IMR-90 (cell line): ENCODE data around the gene OXER1. TPM values are rescaled to one million over a fixed set of nuclear protein-coding genes. Genes with fewer than 3 reads are reported as not detected.

Source experiments
- ATAC-seq: fragments of 200-7000 bp; cut with Tn5 transposase; 2 replicates; pipeline ENCODE4 v1.9.1; 2020; ENCODE audit warnings: low read depth, mild to moderate bottlenecking, moderate library complexity
- BruUV-seq: library from RNA; stranded (reverse); fragments of 400-500 nt; replicated peaks from 2 replicates; lab custom pipeline; 2021; lab: Mats Ljungman, UMichigan
- CTCF ChIA-PET: fragments of 300-600 bp; formaldehyde crosslinking; extraction: SDS; loops from one replicate; lab custom pipeline; 2021; ENCODE audit warnings: antibody characterized with exemption; lab: Yijun Ruan, JAX
- POLR2A ChIA-PET: fragments of 300-600 bp; sonication (Branson Sonifier 250); formaldehyde crosslinking; loops from one replicate; lab custom pipeline; 2022; ENCODE audit warnings: antibody characterized with exemption; ENCODE audit not compliant: unreplicated experiment; lab: Charles Lee
- DNase-seq: peaks from one replicate; pipeline ENCODE4 v3.0.0; 2013
- H2AFZ ChIP-seq: replicated peaks from 2 replicates; pipeline ENCODE3; 2013; ENCODE audit warnings: low read length, mild to moderate bottlenecking; ENCODE audit not compliant: poor library complexity
- H2AK5ac ChIP-seq: 2 replicates; pipeline ENCODE4 v1.6.1; 2013; ENCODE audit warnings: low read depth, low read length, inconsistent platforms
- H2AK9ac ChIP-seq: replicated peaks from 2 replicates; pipeline ENCODE3; 2013; ENCODE audit warnings: mild to moderate bottlenecking, low read depth, low read length, moderate library complexity; ENCODE audit not compliant: poor library complexity
- H2BK120ac ChIP-seq: 2 replicates; pipeline ENCODE4 v1.6.1; 2013; ENCODE audit warnings: low read depth, low read length, inconsistent platforms
- H2BK15ac ChIP-seq: 3 replicates; pipeline ENCODE4 v1.6.1; 2013; ENCODE audit warnings: low read depth, low read length, inconsistent platforms
- H2BK20ac ChIP-seq: 2 replicates; pipeline ENCODE4 v1.6.1; 2013; ENCODE audit warnings: low read depth, mild to moderate bottlenecking, inconsistent platforms, low read length, moderate library complexity
- H2BK5ac ChIP-seq: 2 replicates; pipeline ENCODE4 v1.6.1; 2013; ENCODE audit warnings: mild to moderate bottlenecking, low read depth, low read length, inconsistent platforms; ENCODE audit not compliant: poor library complexity, severe bottlenecking
- H3K14ac ChIP-seq: replicated peaks from 2 replicates; pipeline ENCODE4 v1.6.1; 2013; ENCODE audit warnings: low read depth, low read length, inconsistent platforms
- H3K18ac ChIP-seq: 2 replicates; pipeline ENCODE4 v1.6.1; 2013; ENCODE audit warnings: low read depth, low read length, control low read depth
- H3K23ac ChIP-seq: 2 replicates; pipeline ENCODE4 v1.6.1; 2013; ENCODE audit warnings: low read depth, low read length, inconsistent platforms
- H3K27ac ChIP-seq: 2 replicates; pipeline ENCODE4 v1.5.1; 2013; ENCODE audit warnings: mild to moderate bottlenecking, control low read depth, low read length; ENCODE audit not compliant: insufficient read depth
- H3K27me3 ChIP-seq: 2 replicates; pipeline ENCODE4 v1.6.1; 2013; ENCODE audit warnings: low read length; ENCODE audit not compliant: control insufficient read depth, insufficient read depth
- H3K36me3 ChIP-seq: 2 replicates; pipeline ENCODE4 v1.6.1; 2013; ENCODE audit warnings: low read length, mixed read lengths; ENCODE audit not compliant: control insufficient read depth, insufficient read depth
- H3K4ac ChIP-seq: 2 replicates; pipeline ENCODE4 v1.6.1; 2013; ENCODE audit warnings: low read depth, low read length, inconsistent platforms
- H3K4me1 ChIP-seq: 2 replicates; pipeline ENCODE4 v1.6.1; 2013; ENCODE audit warnings: low read length, mixed read lengths; ENCODE audit not compliant: control insufficient read depth, insufficient read depth
- H3K4me2 ChIP-seq: 2 replicates; pipeline ENCODE4 v1.6.1; 2013; ENCODE audit warnings: low read depth, mild to moderate bottlenecking, control low read depth, low read length, moderate library complexity
- H3K4me3 ChIP-seq: 2 replicates; pipeline ENCODE4 v1.5.1; 2013; ENCODE audit warnings: low read depth, mild to moderate bottlenecking, control low read depth, low read length, moderate library complexity; ENCODE audit not compliant: insufficient read depth
- H3K56ac ChIP-seq: 2 replicates; pipeline ENCODE4 v1.6.1; 2013; ENCODE audit warnings: low read length, inconsistent platforms; ENCODE audit not compliant: insufficient read depth; ENCODE audit errors: extremely low read depth
- H3K79me1 ChIP-seq, 2 experiments: 2 replicates each; pipeline ENCODE4 v1.6.1; 2013; ENCODE audit warnings: low read length in 2 of 2, inconsistent platforms in 1 of 2, low read depth in 1 of 2
- H3K9ac ChIP-seq: 2 replicates; pipeline ENCODE4 v1.6.1; 2013; ENCODE audit warnings: low read depth, low read length, control low read depth
- H3K9me1 ChIP-seq: 2 replicates; pipeline ENCODE4 v1.6.1; 2013; ENCODE audit warnings: low read length, inconsistent platforms; ENCODE audit not compliant: insufficient read depth
- H3K9me3 ChIP-seq: 2 replicates; pipeline ENCODE4 v1.6.1; 2013; ENCODE audit warnings: low read length; ENCODE audit not compliant: control insufficient read depth, insufficient read depth
- H4K20me1 ChIP-seq: 2 replicates; pipeline ENCODE4 v1.6.1; 2013; ENCODE audit warnings: low read length, inconsistent platforms; ENCODE audit not compliant: insufficient read depth
- H4K5ac ChIP-seq: 2 replicates; pipeline ENCODE4 v1.6.1; 2013; ENCODE audit warnings: mild to moderate bottlenecking, low read depth, low read length, control low read depth
- H4K8ac ChIP-seq, 2 experiments: 2 replicates each; pipeline ENCODE4 v1.6.1; 2013; ENCODE audit warnings: low read depth in 2 of 2, low read length in 2 of 2, control low read depth in 1 of 2, inconsistent platforms in 1 of 2
- H4K91ac ChIP-seq: 2 replicates; pipeline ENCODE4 v1.6.1; 2013; ENCODE audit warnings: low read depth, low read length, inconsistent platforms; ENCODE audit not compliant: insufficient read depth
- BHLHE40 ChIP-seq: fragments of 150-350 bp; IDR thresholded peaks from 2 replicates; pipeline ENCODE4 v1.6.1; 2016; ENCODE audit warnings: mild to moderate bottlenecking, low read depth, low read length
- CEBPB ChIP-seq: IDR thresholded peaks from 2 replicates; pipeline ENCODE4 v1.6.1; 2012; ENCODE audit warnings: low read depth, low read length, improper control_type of control experiment
- CHD1 ChIP-seq: IDR thresholded peaks from 2 replicates; pipeline ENCODE4 v1.6.1; 2012; ENCODE audit warnings: low read depth, low read length, improper control_type of control experiment
- FOS ChIP-seq: fragments of 150-350 bp; IDR thresholded peaks from 2 replicates; pipeline ENCODE4 v1.6.1; 2016; ENCODE audit warnings: low read depth, low read length
- MAFK ChIP-seq: IDR thresholded peaks from 2 replicates; pipeline ENCODE4 v1.6.1; 2012; ENCODE audit warnings: low read depth, low read length, improper control_type of control experiment
- MAZ ChIP-seq: IDR thresholded peaks from 2 replicates; pipeline ENCODE4 v1.6.1; 2012; ENCODE audit warnings: low read depth, mild to moderate bottlenecking, low read length, improper control_type of control experiment, moderate library complexity, borderline replicate concordance
- MXI1 ChIP-seq: IDR thresholded peaks from 2 replicates; pipeline ENCODE4 v1.6.1; 2012; ENCODE audit warnings: low read depth, mild to moderate bottlenecking, low read length, moderate library complexity, borderline replicate concordance
- NFE2L2 ChIP-seq: fragments of 150-350 bp; IDR thresholded peaks from 2 replicates; pipeline ENCODE4 v1.6.1; 2016; ENCODE audit warnings: low read depth, mild to moderate bottlenecking, low read length
- POLR2A ChIP-seq: IDR thresholded peaks from 2 replicates; pipeline ENCODE4 v1.6.1; 2012; ENCODE audit warnings: mild to moderate bottlenecking, low read depth, low read length
- RAD21 ChIP-seq: IDR thresholded peaks from 2 replicates; pipeline ENCODE4 v1.6.1; 2012; ENCODE audit warnings: low read length, improper control_type of control experiment
- RCOR1 ChIP-seq: IDR thresholded peaks from 2 replicates; pipeline ENCODE4 v1.6.1; 2012; ENCODE audit warnings: mild to moderate bottlenecking, low read length, improper control_type of control experiment; ENCODE audit not compliant: insufficient replicate concordance
- SMC3 ChIP-seq: fragments of 150-350 bp; IDR thresholded peaks from 2 replicates; pipeline ENCODE4 v1.6.1; 2016; ENCODE audit warnings: low read depth, mild to moderate bottlenecking, antibody characterized with exemption, low read length, moderate library complexity
- WGBS, 2 experiments: methylation state at CpG; one replicate each; pipeline versions ENCODE4 v1.1.5 to v1.1.7; 2013; ENCODE audit warnings: missing lambda C conversion rate in 2 of 2; ENCODE audit not compliant: insufficient read length in 1 of 2; ENCODE audit errors: extremely low coverage in 2 of 2; 5-methylcytosine and 5-hydroxymethylcytosine counted together
- dilution Hi-C: fragments of 300-500 bp; cut with HindIII; formaldehyde crosslinking; loops from one replicate; pipeline ENCODE4 v1.14.3; 2018; ENCODE audit warnings: low sequenced_read_pairs; ENCODE audit not compliant: unreplicated experiment
- in situ Hi-C: fragments of 300-500 bp; cut with MboI; formaldehyde crosslinking; loops from 3 replicates; pipeline ENCODE4 v1.14.3; 2019; ENCODE audit warnings: low sequenced_read_pairs, inconsistent platforms, mixed read lengths
- intact Hi-C: fragments of 100-400 bp; cut with micrococcal nuclease; formaldehyde crosslinking; loops from 2 replicates; pipeline ENCODE4 v1.10.0; 2022
- polyA plus RNA-seq, 3 experiments: library from polyadenylated mRNA; depleted of rRNA; stranded (reverse); fragments of >200 nt; gene quantifications; 2 replicates each; pipeline ENCODE4 v1.2.3, GENCODE V29; 2012; ENCODE audit warnings: low replicate concordance in 1 of 3
- total RNA-seq: library from RNA; depleted of rRNA; stranded (reverse); fragments of >200 nt; gene quantifications from 2 replicates; pipeline ENCODE4 v1.2.3, GENCODE V29; 2012
- TF ChIP-seq, protein P1 (sequence below): conservative IDR thresholded peaks from 2 replicates; pipeline ENCODE4 v1.5.1; 2012; ENCODE audit warnings: mild to moderate bottlenecking, low read depth, low read length, improper control_type of control experiment
- TF ChIP-seq, protein P2 (sequence below): fragments of 150-350 bp; IDR thresholded peaks from 2 replicates; pipeline ENCODE4 v1.6.1; 2017; ENCODE audit warnings: mild to moderate bottlenecking, antibody characterized with exemption, low read length, low read depth
- TF ChIP-seq, protein P3 (sequence below): fragments of 150-350 bp; IDR thresholded peaks from 2 replicates; pipeline ENCODE4 v1.6.1; 2016; ENCODE audit warnings: low read depth, mild to moderate bottlenecking, low read length, moderate library complexity, borderline replicate concordance

Gene OXER1
- total and polyA plus RNA-seq, 2 of the 4 experiments (the other 2 are of a cell fraction): not detected

DNA sequence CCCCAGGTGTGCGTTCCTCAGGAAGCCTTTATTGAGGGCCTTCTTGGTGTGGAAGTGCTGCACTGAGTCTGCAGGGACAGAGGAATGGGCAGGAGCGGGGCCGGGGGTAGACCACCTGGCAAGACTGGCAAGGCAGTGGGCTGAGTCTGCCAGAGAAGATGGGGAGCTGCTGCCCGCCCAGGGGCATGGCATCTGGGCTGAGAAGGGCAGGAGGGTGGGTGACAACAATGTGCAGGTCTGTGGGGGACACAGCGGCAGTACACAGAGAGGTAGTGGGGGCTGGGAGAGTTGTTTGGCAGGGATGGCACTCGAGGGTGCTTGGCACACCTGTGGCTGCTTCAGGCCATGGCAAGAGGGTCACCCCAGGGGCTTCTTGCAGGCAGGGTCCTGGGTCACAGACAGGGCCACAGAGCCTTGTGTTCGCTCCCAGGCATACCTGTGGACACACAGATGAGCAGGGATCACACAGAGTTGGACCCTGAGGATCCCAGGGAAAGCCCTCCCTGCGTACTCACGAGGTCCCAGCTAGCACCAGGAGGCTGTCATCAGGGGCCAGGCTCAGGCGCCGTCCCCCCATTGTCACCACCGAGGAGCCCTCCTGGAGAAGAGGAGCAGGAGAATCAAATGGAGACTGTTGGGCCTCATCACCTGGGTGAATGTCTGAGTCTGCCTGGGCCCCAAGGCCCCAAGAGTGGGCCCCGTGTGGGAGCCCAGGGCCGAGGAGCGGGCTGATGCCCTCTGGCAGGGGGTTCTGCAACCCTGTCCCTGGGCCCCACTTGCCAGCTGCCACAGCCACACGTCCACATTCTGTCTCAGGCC, 3.4 kb upstream of the OXER1 start:
- Histone ChIP-seq H2BK5ac (no peak overlapping the region), H2AFZ (no peak overlapping the region), H3K4me1 (no peaks in the 10 kb centered on the region), H3K9me1 (no peaks in the 10 kb centered on the region), H2AK9ac (peak overlapping the region; percentile 42), H3K4ac (no peak overlapping the region), H3K9ac (no peak overlapping the region), H3K9me3 (no peaks in the 10 kb centered on the region), H3K4me3 (no peak overlapping the region), H3K23ac (no peak overlapping the region), H4K20me1 (no peaks in the 10 kb centered on the region), H4K8ac (no peak overlapping the region), H3K36me3 (no peaks in the 10 kb centered on the region), H2BK120ac (no peak overlapping the region), H2AK5ac (no peak overlapping the region), H2BK20ac (no peak overlapping the region), H4K5ac (no peak overlapping the region), H3K27ac (no peak overlapping the region), H3K4me2 (no peak overlapping the region), H3K56ac (no peak overlapping the region), H4K91ac (no peak overlapping the region), H3K18ac (no peak overlapping the region), H2BK15ac (no peak overlapping the region), H3K27me3 (no peaks in the 10 kb centered on the region), H3K79me1 (no peaks in the 10 kb centered on the region), H3K14ac (no peak overlapping the region)
- in situ Hi-C loops (no loop called here), intact Hi-C loops (no loop called here), dilution Hi-C loops (no loop called here)
- ChIA-PET POLR2A (no interaction called here), CTCF (no interaction called here)
- no peak for DNase-seq
- ATAC-seq: no peak
- 81% methylated on average over 9 of the region's 16 CpGs; no CpG with 5 or more reads in 1 of the 2 experiments for WGBS, 2 experiments
- BruUV-seq: no TSS peak
- TF ChIP-seq CEBPB (no peak), RCOR1 (no peak), BHLHE40 (no peak), POLR2A (no peak), SMC3 (no peak), MAFK (no peak), FOS (no peak), MAZ (no peak), RAD21 (no peak), CHD1 (no peak), NFE2L2 (no peak), MXI1 (no peak)
- TF ChIP-seq, protein P1, sequence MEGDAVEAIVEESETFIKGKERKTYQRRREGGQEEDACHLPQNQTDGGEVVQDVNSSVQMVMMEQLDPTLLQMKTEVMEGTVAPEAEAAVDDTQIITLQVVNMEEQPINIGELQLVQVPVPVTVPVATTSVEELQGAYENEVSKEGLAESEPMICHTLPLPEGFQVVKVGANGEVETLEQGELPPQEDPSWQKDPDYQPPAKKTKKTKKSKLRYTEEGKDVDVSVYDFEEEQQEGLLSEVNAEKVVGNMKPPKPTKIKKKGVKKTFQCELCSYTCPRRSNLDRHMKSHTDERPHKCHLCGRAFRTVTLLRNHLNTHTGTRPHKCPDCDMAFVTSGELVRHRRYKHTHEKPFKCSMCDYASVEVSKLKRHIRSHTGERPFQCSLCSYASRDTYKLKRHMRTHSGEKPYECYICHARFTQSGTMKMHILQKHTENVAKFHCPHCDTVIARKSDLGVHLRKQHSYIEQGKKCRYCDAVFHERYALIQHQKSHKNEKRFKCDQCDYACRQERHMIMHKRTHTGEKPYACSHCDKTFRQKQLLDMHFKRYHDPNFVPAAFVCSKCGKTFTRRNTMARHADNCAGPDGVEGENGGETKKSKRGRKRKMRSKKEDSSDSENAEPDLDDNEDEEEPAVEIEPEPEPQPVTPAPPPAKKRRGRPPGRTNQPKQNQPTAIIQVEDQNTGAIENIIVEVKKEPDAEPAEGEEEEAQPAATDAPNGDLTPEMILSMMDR: no peak
- TF ChIP-seq, protein P2, sequence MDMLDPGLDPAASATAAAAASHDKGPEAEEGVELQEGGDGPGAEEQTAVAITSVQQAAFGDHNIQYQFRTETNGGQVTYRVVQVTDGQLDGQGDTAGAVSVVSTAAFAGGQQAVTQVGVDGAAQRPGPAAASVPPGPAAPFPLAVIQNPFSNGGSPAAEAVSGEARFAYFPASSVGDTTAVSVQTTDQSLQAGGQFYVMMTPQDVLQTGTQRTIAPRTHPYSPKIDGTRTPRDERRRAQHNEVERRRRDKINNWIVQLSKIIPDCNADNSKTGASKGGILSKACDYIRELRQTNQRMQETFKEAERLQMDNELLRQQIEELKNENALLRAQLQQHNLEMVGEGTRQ: no peak
- TF ChIP-seq, protein P3, sequence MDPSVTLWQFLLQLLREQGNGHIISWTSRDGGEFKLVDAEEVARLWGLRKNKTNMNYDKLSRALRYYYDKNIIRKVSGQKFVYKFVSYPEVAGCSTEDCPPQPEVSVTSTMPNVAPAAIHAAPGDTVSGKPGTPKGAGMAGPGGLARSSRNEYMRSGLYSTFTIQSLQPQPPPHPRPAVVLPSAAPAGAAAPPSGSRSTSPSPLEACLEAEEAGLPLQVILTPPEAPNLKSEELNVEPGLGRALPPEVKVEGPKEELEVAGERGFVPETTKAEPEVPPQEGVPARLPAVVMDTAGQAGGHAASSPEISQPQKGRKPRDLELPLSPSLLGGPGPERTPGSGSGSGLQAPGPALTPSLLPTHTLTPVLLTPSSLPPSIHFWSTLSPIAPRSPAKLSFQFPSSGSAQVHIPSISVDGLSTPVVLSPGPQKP: no peak
